RWPE1 (cell line): ENCODE measurements around the gene GCNA.

Experiments
- CTCF ChIA-PET: fragments of 350-600 bp; sonication (Branson Sonifier 250); formaldehyde crosslinking; extraction: SDS; loops from one replicate; lab custom pipeline; 2021; lab: Yijun Ruan, JAX
- POLR2A ChIA-PET: fragments of 400-600 bp; formaldehyde crosslinking; extraction: SDS; loops from one replicate; lab custom pipeline; 2020; ENCODE audit warnings: antibody characterized with exemption; ENCODE audit not compliant: low non-redundant PET; lab: Yijun Ruan, JAX
- DNase-seq: peaks from one replicate; pipeline ENCODE4 v3.0.0; 2012; ENCODE audit warnings: low spot score
- H3K27ac ChIP-seq: fragments of 450-650 bp; 2 replicates; pipeline ENCODE4 v1.5.1; 2017
- TF ChIP-seq, protein P1 (sequence below): fragments of 450-650 bp; conservative IDR thresholded peaks from 2 replicates; pipeline ENCODE4 v1.5.1; 2017; ENCODE audit warnings: low read depth, mild to moderate bottlenecking

Gene GCNA

DNA sequence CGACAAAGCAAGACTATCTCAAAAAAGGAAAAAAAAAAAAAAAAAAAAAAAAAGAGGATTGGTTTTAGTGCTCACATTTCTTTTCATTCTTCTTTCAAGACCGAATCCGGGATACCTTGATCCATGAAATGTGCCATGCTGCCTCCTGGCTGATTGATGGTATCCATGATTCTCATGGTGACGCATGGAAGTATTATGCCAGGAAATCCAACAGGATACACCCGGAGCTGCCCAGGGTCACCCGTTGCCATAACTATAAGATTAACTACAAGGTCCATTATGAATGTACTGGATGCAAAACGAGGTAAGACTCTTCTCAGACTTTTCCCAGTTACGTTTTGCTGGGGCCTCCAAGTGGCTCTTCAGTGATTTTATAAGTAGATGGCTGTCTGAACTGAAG, 34.0 kb downstream of the GCNA start:
- POLR2A ChIA-PET: no interaction called here
- H3K27ac ChIP-seq: no peak overlapping the region
- TF ChIP-seq, protein P1, sequence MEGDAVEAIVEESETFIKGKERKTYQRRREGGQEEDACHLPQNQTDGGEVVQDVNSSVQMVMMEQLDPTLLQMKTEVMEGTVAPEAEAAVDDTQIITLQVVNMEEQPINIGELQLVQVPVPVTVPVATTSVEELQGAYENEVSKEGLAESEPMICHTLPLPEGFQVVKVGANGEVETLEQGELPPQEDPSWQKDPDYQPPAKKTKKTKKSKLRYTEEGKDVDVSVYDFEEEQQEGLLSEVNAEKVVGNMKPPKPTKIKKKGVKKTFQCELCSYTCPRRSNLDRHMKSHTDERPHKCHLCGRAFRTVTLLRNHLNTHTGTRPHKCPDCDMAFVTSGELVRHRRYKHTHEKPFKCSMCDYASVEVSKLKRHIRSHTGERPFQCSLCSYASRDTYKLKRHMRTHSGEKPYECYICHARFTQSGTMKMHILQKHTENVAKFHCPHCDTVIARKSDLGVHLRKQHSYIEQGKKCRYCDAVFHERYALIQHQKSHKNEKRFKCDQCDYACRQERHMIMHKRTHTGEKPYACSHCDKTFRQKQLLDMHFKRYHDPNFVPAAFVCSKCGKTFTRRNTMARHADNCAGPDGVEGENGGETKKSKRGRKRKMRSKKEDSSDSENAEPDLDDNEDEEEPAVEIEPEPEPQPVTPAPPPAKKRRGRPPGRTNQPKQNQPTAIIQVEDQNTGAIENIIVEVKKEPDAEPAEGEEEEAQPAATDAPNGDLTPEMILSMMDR: no peak
- CTCF ChIA-PET: no interaction called here
- DNase-seq: no peak

DNA sequence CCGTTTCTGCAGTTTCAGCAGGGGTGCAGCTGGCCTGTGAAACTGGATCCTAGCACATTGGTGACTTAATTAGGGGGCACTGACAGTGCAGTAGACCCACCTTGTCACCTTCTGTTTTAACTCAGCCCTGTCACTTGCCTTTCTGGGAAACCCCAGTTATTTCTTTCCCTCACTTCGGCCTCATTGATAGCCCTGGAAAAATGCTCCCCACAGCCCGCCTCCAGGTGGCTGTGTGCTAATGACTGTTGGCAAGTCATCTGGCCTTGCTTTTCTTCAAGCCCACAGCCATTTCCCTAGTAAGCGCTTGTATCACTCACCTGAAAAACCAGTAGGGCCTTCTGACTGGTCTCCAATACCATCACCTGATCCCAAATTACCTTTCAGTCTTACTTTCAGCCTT, 36.8 kb downstream of the GCNA start:
- DNase-seq: no peak
- ChIA-PET POLR2A (no interaction called here), CTCF (interaction anchor here (0.7 kb wide), 1 partner anchor 84 kb away, joined by 3 read pairs; no protein-coding TSS in a partner anchor)
- TF ChIP-seq, protein P1: no peak
- no peak overlapping the region for H3K27ac ChIP-seq

DNA sequence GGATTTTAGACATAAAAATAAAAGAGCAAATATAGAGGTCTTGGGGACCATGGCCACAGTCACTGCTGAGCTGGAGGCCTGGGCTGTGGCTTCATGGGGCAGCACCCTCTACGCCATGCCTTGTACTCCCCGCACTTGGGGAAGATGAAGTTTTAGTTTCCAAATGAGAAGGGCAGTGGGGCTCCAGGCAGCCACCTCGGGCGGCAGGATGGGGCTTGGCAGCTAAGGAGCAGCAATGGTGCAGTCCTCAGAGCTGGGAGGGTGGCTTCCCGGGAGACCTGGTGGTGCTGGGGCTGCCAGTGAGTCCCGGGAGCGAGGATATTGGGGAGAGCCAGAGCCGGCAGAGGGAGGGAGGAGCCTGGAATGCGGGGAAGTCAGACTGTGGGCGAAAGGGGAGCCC, 37.7 kb downstream of the GCNA start:
- ChIA-PET CTCF (no interaction called here), POLR2A (no interaction called here)
- DNase-seq: no peak
- TF ChIP-seq, protein P1: no peak
- no peak overlapping the region for H3K27ac ChIP-seq

DNA sequence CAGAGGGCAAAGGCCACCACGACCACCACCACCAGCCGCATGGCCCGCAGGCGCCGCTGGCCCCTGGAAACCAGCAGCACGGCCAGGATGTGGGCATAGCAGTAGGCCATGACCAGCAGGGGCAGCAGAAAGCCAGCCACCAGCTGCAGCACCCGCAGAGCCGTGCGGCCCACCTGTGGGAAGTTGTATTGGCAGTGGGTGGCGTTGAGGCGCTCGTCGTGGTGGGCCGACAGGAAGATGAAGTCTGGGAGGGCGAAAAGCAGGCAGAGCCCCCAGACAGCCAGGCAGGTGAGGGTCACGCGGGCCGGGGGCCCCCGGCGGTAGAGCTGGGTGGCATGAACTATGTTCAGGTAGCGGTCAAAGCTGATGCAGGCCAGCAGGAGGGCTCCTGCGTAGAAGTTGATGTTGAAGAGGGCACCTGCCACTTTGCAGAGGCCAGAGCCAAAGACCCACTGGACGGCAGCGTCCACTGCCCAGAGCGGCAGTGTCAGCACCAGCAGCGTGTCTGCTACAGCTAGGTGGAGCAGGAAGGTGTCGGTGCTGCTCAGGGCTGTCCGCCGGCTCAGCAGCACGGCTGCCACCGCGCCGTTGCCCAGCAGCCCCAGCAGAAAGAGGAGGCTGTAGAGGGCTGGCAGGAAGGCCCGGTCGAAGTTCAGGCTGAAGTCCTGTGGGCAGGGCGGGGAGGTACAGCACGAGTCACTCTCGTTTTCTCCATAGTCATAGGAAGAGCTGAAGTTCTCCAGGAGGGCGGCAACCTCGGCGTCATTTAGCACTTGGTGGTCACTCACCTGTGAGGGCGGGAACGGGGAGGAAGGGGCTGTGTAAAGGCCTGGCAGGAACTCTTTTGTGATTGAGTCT, 38.7 kb downstream of the GCNA start:
- H3K27ac ChIP-seq: no peak overlapping the region
- TF ChIP-seq, protein P1: no peak
- no peak for DNase-seq
- ChIA-PET POLR2A (no interaction called here), CTCF (no interaction called here)

DNA sequence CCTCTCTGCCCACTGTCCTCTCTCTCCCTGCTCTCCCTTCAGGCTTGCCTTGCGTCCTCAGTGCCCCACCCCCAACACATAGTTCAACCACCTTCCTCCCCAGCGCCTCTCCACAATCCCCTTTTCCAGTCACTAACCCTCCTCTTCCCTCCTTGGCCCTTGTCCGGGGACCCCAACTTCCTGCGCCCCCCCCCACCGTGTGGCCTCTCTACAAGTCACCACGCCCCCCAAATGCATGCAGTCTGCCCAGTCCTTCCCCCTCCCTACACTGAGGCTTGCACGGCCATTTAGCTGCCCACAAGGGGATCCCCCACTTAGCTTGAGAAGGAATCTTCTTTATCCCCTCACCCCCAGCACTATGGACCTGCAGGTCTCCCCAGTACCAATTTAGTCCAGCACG, 39.5 kb downstream of the GCNA start:
- DNase-seq: no peak
- POLR2A ChIA-PET: no interaction called here
- CTCF ChIA-PET: no interaction called here
- no peak overlapping the region for H3K27ac ChIP-seq
- TF ChIP-seq, protein P1: no peak

DNA sequence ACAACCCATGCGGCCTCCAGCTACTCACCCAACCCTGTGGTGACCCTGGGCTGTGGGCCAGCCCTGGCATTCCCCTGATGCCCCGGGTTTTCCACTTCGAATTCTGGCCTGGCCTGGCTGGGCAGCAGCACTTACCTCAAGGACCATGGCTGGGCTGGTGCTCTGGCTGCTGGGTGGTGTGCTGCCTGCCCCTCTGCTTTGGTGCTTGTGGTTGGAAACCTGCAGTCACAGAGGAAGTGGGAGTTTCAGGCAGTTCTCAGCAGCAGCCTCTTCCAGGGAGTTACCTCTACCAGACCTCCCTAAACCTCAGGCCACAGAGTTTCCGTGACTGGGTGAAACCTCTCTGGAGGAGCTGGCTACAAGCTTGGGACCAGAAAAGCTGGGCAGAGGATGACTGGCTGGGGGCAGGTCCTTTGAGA, 40.1 kb downstream of the GCNA start, which contains the start of gene CXCR3:
Gene CXCR3 (minus strand): TSS at position 209 of the 419 bp plus-strand sequence. CDS start 62 bp downstream, at position 147.
- TF ChIP-seq, protein P1: no peak
- CTCF ChIA-PET: interaction anchor here (0.6 kb wide), 1 partner anchor 34 kb away, joined by 3 read pairs; no protein-coding TSS in a partner anchor
- no peak within 1 kb of the TSS for H3K27ac ChIP-seq
- POLR2A ChIA-PET: no interaction called here
- no peak for DNase-seq
